ENCODE results near the gene PHACTR3. TPM values are rescaled to one million over a fixed set of nuclear protein-coding genes. Genes with fewer than 3 reads are reported as not detected.
A peak's percentile ranks its signal among the peaks of the same experiment; 100 is the strongest.

The PHACTR3 gene
- total and polyA plus RNA-seq, 7 experiments from 2014 or later: 0.49 TPM; not detected in 6

GRCh38 chr20:59709636-59710035, 105.3 kb downstream of the PHACTR3 start:
- ATAC-seq (no peak), DNase-seq (no peak)
- no peak overlapping the region for H3K27ac ChIP-seq (ENCODE audit: low read depth, low read length)
- Mint-ChIP-seq H3K27me3 (peaks cover 1 to 38% (median 28%) of the 10 kb centered on the region in 5 donors), H3K4me3 (no peak overlapping the region), H3K9me3 (peaks cover 8 to 31% (median 16%) of the 10 kb centered on the region in 11 donors), H3K4me1 (no peaks in the 10 kb centered on the region), H3K27ac (no peak overlapping the region), H3K36me3 (peaks cover 0 to 4% (median 0%) of the 10 kb centered on the region in 5 donors)
- no peaks in the 10 kb centered on the region for H3K4me1 ChIP-seq (ENCODE audit: control insufficient read depth in 2 of 2, insufficient read depth in 2 of 2, low read length in 2 of 2)
- CTCF ChIA-PET: no interaction called here
- H3K36me3 ChIP-seq (ENCODE audit: control insufficient read depth in 2 of 3, insufficient read depth in 3 of 3, low read length in 3 of 3): no peaks in the 10 kb centered on the region
- no peak overlapping the region for H3K4me3 ChIP-seq (ENCODE audit: low read length)
- intact Hi-C loops (cut with micrococcal nuclease): no loop called here
- H3K27me3 ChIP-seq (ENCODE audit: control insufficient read depth in 2 of 2, insufficient read depth in 2 of 2, low read length in 2 of 2): no peaks in the 10 kb centered on the region
- no peaks in the 10 kb centered on the region for H3K9me3 ChIP-seq (ENCODE audit: control insufficient read depth in 2 of 3, low read length in 3 of 3)
- POLR2A ChIA-PET: no interaction called here

- Histone ChIP-seq H3K4me3 (ENCODE audit: low read length) (no peak overlapping the region), H3K27ac (ENCODE audit: low read depth, low read length) (no peak overlapping the region), H3K27me3 (ENCODE audit: control insufficient read depth in 2 of 2, insufficient read depth in 2 of 2, low read length in 2 of 2) (no peaks in the 10 kb centered on the region), H3K36me3 (ENCODE audit: control insufficient read depth in 2 of 3, insufficient read depth in 3 of 3, low read length in 3 of 3) (no peaks in the 10 kb centered on the region), H3K4me1 (ENCODE audit: control insufficient read depth in 2 of 2, insufficient read depth in 2 of 2, low read length in 2 of 2) (no peaks in the 10 kb centered on the region), H3K9me3 (ENCODE audit: control insufficient read depth in 2 of 3, low read length in 3 of 3) (no peaks in the 10 kb centered on the region)
- CTCF ChIA-PET: no interaction called here
- peaks cover 3 to 14% (median 8%) of the 10 kb centered on the region in 11 donors for H3K9me3 Mint-ChIP-seq
- POLR2A ChIA-PET: no interaction called here
- intact Hi-C loops (cut with micrococcal nuclease): no loop called here
- peaks cover 0 to 9% (median 0%) of the 10 kb centered on the region in 7 donors for H3K4me1 Mint-ChIP-seq
- ATAC-seq (no peak), DNase-seq (no peak)
- H3K4me3 Mint-ChIP-seq: no peak overlapping the region
- H3K27ac Mint-ChIP-seq: no peak overlapping the region
- peaks cover 0 to 4% (median 0%) of the 10 kb centered on the region in 5 donors for H3K36me3 Mint-ChIP-seq
- peaks cover 5 to 57% (median 27%) of the 10 kb centered on the region in 5 donors for H3K27me3 Mint-ChIP-seq
These were observed 113.7 kb downstream of the PHACTR3 start for GRCh38 chr20:59718071-59718470.

- Mint-ChIP-seq H3K27me3 (peaks cover 3 to 50% (median 27%) of the 10 kb centered on the region in 5 donors), H3K9me3 (peaks cover 0 to 8% (median 2%) of the 10 kb centered on the region in 11 donors), H3K36me3 (peaks cover 0 to under 1% (median 0%) of the 10 kb centered on the region in 5 donors), H3K4me3 (no peak overlapping the region), H3K27ac (no peak overlapping the region), H3K4me1 (peaks cover 0 to 13% (median 0%) of the 10 kb centered on the region in 7 donors)
- DNase-seq (no peak), ATAC-seq (no peak)
- Histone ChIP-seq H3K27me3 (ENCODE audit: control insufficient read depth in 2 of 2, insufficient read depth in 2 of 2, low read length in 2 of 2) (no peaks in the 10 kb centered on the region), H3K27ac (ENCODE audit: low read depth, low read length) (no peak overlapping the region), H3K36me3 (ENCODE audit: control insufficient read depth in 2 of 3, insufficient read depth in 3 of 3, low read length in 3 of 3) (no peaks in the 10 kb centered on the region), H3K9me3 (ENCODE audit: control insufficient read depth in 2 of 3, low read length in 3 of 3) (no peaks in the 10 kb centered on the region), H3K4me1 (ENCODE audit: control insufficient read depth in 2 of 2, insufficient read depth in 2 of 2, low read length in 2 of 2) (no peaks in the 10 kb centered on the region), H3K4me3 (ENCODE audit: low read length) (no peak overlapping the region)
- POLR2A ChIA-PET: no interaction called here
- CTCF ChIA-PET: no interaction called here
- intact Hi-C loops (cut with micrococcal nuclease): no loop called here
These were observed 114.4 kb downstream of the PHACTR3 start for GRCh38 chr20:59718751-59719150.

DNA sequence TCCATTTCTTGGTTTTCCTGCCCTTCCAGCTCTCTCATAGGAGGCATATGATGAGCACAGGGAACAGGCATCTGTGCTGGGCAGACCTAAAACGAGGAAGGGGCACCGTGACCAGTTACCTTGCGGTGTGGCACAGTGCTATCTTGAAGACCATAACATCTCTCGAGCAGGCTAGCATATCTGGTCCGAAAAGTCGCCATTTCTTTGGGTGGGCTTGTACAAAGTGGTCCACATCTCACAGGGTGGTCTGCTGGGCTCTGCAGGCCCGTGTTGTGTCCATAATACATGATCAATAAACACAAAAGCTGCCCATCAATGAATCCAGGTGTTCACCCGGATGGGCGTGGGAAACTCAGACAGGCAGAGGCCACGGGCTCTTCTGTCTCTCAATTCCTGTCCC, 115.7 kb downstream of the PHACTR3 start:
- Histone ChIP-seq H3K27me3 (ENCODE audit: control insufficient read depth in 2 of 2, insufficient read depth in 2 of 2, low read length in 2 of 2) (no peaks in the 10 kb centered on the region), H3K4me3 (ENCODE audit: low read length) (no peak overlapping the region), H3K36me3 (ENCODE audit: control insufficient read depth in 2 of 3, insufficient read depth in 3 of 3, low read length in 3 of 3) (no peaks in the 10 kb centered on the region), H3K9me3 (ENCODE audit: control insufficient read depth in 2 of 3, low read length in 3 of 3) (no peaks in the 10 kb centered on the region), H3K27ac (ENCODE audit: low read depth, low read length) (no peak overlapping the region), H3K4me1 (ENCODE audit: control insufficient read depth in 2 of 2, insufficient read depth in 2 of 2, low read length in 2 of 2) (no peaks in the 10 kb centered on the region)
- CTCF ChIA-PET: no interaction called here
- Mint-ChIP-seq H3K27me3 (peaks cover 3 to 43% (median 27%) of the 10 kb centered on the region in 5 donors), H3K4me3 (no peak overlapping the region), H3K27ac (no peak overlapping the region), H3K9me3 (peaks cover 0 to 5% (median 0%) of the 10 kb centered on the region in 11 donors), H3K4me1 (peaks cover 0 to 15% (median 0%) of the 10 kb centered on the region in 7 donors), H3K36me3 (no peaks in the 10 kb centered on the region)
- POLR2A ChIA-PET: no interaction called here
- ATAC-seq (no peak), DNase-seq (no peak)
- intact Hi-C loops (cut with micrococcal nuclease): no loop called here

- ChIA-PET CTCF (no interaction called here), POLR2A (no interaction called here)
- Histone ChIP-seq H3K27ac (ENCODE audit: low read depth, low read length) (no peak overlapping the region), H3K36me3 (ENCODE audit: control insufficient read depth in 2 of 3, insufficient read depth in 3 of 3, low read length in 3 of 3) (no peaks in the 10 kb centered on the region), H3K9me3 (ENCODE audit: control insufficient read depth in 2 of 3, low read length in 3 of 3) (no peaks in the 10 kb centered on the region), H3K4me1 (ENCODE audit: control insufficient read depth in 2 of 2, insufficient read depth in 2 of 2, low read length in 2 of 2) (no peaks in the 10 kb centered on the region), H3K27me3 (ENCODE audit: control insufficient read depth in 2 of 2, insufficient read depth in 2 of 2, low read length in 2 of 2) (no peaks in the 10 kb centered on the region), H3K4me3 (ENCODE audit: low read length) (no peak overlapping the region)
- peak overlapping the region in 1 of 9 donors; percentile 53 for H3K27ac Mint-ChIP-seq
- peaks cover 0 to 15% (median 0%) of the 10 kb centered on the region in 7 donors for H3K4me1 Mint-ChIP-seq
- no peak overlapping the region for H3K4me3 Mint-ChIP-seq
- peaks cover 3 to 52% (median 21%) of the 10 kb centered on the region in 5 donors for H3K27me3 Mint-ChIP-seq
- peaks cover 0 to 5% (median 0%) of the 10 kb centered on the region in 11 donors for H3K9me3 Mint-ChIP-seq
- intact Hi-C loops (cut with micrococcal nuclease): no loop called here
- ATAC-seq: no peak
- H3K36me3 Mint-ChIP-seq: no peaks in the 10 kb centered on the region
- no peak for DNase-seq
These were observed 117.0 kb downstream of the PHACTR3 start for GRCh38 chr20:59721386-59721785.

DNA sequence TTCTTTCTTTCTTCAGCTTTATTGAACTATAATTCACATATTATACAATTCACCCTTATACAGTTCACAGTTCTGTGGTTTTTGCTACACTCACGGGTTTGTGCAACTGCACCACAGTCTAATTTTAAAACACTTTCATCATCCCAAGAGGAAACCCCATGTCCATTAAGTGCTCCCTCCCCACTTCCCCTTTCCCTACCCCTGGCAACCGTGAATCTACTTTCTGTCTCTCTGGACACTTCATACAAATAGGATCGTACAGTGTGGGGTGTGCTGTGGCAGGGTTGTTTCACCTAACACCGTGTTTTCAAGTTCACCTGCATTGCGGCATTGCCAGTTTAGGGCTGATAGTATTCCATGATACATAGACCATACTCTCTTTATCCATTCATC, 118.8 kb downstream of the PHACTR3 start:
- Mint-ChIP-seq H3K27me3 (peaks cover 0 to 47% (median 16%) of the 10 kb centered on the region in 5 donors), H3K4me3 (no peak overlapping the region), H3K27ac (no peak overlapping the region), H3K36me3 (no peaks in the 10 kb centered on the region), H3K4me1 (peaks cover 0 to 14% (median 0%) of the 10 kb centered on the region in 7 donors), H3K9me3 (peaks cover 0 to 5% (median 0%) of the 10 kb centered on the region in 11 donors)
- POLR2A ChIA-PET: no interaction called here
- Histone ChIP-seq H3K27me3 (ENCODE audit: control insufficient read depth in 2 of 2, insufficient read depth in 2 of 2, low read length in 2 of 2) (no peaks in the 10 kb centered on the region), H3K36me3 (ENCODE audit: control insufficient read depth in 2 of 3, insufficient read depth in 3 of 3, low read length in 3 of 3) (no peaks in the 10 kb centered on the region), H3K4me1 (ENCODE audit: control insufficient read depth in 2 of 2, insufficient read depth in 2 of 2, low read length in 2 of 2) (no peaks in the 10 kb centered on the region), H3K9me3 (ENCODE audit: control insufficient read depth in 2 of 3, low read length in 3 of 3) (no peaks in the 10 kb centered on the region), H3K27ac (ENCODE audit: low read depth, low read length) (no peak overlapping the region), H3K4me3 (ENCODE audit: low read length) (no peak overlapping the region)
- intact Hi-C loops (cut with micrococcal nuclease): no loop called here
- CTCF ChIA-PET: no interaction called here
- peak; percentile 72 for ATAC-seq
- DNase-seq: no peak

GRCh38 chr20:59723607-59724456, 119.5 kb downstream of the PHACTR3 start:
- H3K27me3 ChIP-seq (ENCODE audit: control insufficient read depth in 2 of 2, insufficient read depth in 2 of 2, low read length in 2 of 2): no peaks in the 10 kb centered on the region
- H3K4me1 ChIP-seq (ENCODE audit: control insufficient read depth in 2 of 2, insufficient read depth in 2 of 2, low read length in 2 of 2): no peaks in the 10 kb centered on the region
- ChIA-PET POLR2A (no interaction called here), CTCF (no interaction called here)
- Mint-ChIP-seq H3K9me3 (peaks cover 0 to 5% (median 0%) of the 10 kb centered on the region in 11 donors), H3K4me1 (peaks cover 0 to 14% (median 0%) of the 10 kb centered on the region in 7 donors), H3K27ac (no peak overlapping the region), H3K27me3 (peaks cover 0 to 44% (median 8%) of the 10 kb centered on the region in 5 donors), H3K36me3 (no peaks in the 10 kb centered on the region), H3K4me3 (no peak overlapping the region)
- ATAC-seq: peak; percentile 30
- no peak overlapping the region for H3K4me3 ChIP-seq (ENCODE audit: low read length)
- no peak for DNase-seq
- intact Hi-C loops (cut with micrococcal nuclease): no loop called here
- no peaks in the 10 kb centered on the region for H3K9me3 ChIP-seq (ENCODE audit: control insufficient read depth in 2 of 3, low read length in 3 of 3)
- no peak overlapping the region for H3K27ac ChIP-seq (ENCODE audit: low read depth, low read length)
- no peaks in the 10 kb centered on the region for H3K36me3 ChIP-seq (ENCODE audit: control insufficient read depth in 2 of 3, insufficient read depth in 3 of 3, low read length in 3 of 3)

Measured in naive thymus-derived CD4-positive, alpha-beta T cell (primary cell).